ENCODE results near the gene NCR1.

DNA sequence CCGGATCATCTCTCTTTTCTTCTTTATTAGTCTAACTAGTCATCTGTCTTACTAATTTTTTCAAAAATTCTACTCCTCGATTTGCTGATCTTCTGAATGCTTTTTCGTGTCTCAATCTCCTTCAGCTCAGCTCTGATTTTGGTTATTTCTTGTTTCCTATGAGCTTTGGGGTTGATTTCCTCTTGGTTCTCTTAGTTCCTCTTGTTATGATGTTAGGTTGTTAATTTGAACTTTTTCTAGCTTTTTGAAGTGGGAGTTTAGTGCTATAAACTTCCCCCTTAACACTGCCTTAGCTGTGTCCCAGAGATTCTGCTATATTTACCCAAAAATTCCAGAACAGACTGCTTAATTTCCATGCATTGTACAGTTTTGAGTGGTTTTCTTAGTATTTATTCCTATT is 28.5 kb upstream of the NCR1 start:
- TF ChIP-seq, protein P1, sequence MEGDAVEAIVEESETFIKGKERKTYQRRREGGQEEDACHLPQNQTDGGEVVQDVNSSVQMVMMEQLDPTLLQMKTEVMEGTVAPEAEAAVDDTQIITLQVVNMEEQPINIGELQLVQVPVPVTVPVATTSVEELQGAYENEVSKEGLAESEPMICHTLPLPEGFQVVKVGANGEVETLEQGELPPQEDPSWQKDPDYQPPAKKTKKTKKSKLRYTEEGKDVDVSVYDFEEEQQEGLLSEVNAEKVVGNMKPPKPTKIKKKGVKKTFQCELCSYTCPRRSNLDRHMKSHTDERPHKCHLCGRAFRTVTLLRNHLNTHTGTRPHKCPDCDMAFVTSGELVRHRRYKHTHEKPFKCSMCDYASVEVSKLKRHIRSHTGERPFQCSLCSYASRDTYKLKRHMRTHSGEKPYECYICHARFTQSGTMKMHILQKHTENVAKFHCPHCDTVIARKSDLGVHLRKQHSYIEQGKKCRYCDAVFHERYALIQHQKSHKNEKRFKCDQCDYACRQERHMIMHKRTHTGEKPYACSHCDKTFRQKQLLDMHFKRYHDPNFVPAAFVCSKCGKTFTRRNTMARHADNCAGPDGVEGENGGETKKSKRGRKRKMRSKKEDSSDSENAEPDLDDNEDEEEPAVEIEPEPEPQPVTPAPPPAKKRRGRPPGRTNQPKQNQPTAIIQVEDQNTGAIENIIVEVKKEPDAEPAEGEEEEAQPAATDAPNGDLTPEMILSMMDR (IDR thresholded peaks at IDR 0.05), result no peak
- no peak for TF ChIP-seq POLR2A (IDR thresholded peaks at IDR 0.05)

All from lower leg skin (tissue), 3 donors.